ENCODE data around the gene ACSF3. TPM values are rescaled to one million over a fixed set of nuclear protein-coding genes. Genes with fewer than 3 reads are reported as not detected.

The ACSF3 gene
- total and polyA plus RNA-seq, 2 of the 4 experiments (the other 2 are of a cell fraction), result 9.5 to 14.2 TPM

DNA sequence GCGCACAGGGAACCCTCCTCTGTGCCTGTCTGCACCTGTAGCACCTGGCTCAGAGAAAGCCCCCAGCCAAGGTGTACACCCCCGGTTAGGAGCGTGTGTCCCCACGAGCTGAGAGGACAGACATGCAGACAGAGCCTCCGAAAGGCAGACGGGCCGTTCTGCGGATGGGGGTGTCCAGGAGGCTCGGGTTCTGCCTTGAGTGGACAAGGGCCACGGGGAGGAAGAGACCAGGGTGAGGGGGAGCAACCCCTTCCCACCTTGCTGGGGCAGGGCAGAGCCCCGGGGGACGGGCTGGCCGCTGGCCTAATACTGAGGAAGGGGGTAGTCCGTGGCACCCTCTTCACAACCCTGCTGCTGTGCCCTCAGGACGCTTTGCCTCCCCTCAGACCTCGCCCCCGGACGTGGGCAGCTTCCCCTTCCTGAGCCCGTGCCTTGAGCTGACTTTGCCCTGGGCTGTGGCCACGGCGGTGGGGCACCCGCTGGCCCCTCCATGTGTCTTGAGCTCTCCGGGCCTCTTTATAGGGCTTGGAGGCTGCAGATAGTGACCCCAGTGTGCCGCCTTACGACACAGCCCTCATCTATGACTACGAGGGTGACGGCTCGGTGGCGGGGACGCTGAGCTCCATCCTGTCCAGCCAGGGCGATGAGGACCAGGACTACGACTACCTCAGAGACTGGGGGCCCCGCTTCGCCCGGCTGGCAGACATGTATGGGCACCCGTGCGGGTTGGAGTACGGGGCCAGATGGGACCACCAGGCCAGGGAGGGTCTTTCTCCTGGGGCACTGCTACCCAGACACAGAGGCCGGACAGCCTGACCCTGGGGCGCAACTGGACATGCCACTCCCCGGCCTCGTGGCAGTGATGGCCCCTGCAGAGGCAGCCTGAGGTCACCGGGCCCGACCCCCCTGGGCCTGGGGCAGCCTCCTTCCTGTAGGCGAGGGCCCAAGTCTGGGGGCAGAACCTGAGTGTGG, 101.0 kb downstream of the ACSF3 start (continued):
- TF ChIP-seq RAD21 (IDR thresholded peaks at IDR 0.05; ENCODE audit: low read length), result no peak
- no peak for TF ChIP-seq FOS (IDR thresholded peaks at IDR 0.05; ENCODE audit: low read depth, low read length)

DNA sequence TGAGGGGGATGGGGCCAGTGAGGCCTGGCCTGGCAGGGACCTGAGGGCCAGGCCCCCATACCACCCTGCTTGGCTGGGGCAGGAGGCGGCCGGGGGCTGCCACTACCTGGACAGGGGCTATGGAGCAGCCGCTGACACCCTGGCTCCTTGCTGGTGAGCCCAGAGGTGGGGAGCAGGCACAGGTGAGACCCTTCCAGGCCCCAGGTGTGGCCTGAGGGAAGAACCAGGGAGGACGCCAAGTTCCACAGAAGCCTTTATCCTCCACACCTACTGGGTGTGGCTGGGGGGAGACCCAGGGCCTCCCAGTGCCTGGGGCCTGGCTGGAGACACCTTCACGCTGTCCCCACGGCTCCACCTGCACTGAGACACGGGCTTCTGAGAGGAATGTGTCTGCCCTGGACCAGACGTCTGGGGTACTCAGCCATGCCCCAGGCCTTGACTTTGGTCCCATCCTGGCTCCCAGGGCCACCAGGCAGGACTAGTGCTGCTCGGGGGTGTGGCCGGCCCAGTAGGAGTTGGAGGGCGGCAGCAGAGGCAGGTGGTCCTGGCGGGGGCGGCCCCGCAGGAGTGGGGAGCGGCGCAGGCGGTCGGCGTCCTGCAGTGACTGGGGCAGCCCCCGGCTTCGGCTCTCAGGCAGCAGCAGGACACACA, 102.0 kb downstream of the ACSF3 start:
- no peak overlapping the region for H3K4me3 ChIP-seq (ENCODE audit: insufficient read depth, low read depth, low read length)
- ATAC-seq (ENCODE audit: low read depth) (no peak), DNase-seq (no peak)

More for the DNA sequence above, 102.0 kb downstream of the ACSF3 start:
- no peak overlapping the region for H3K18ac ChIP-seq (ENCODE audit: low read depth, low read length)
- H2BK120ac ChIP-seq (ENCODE audit: low read depth, low read length), result no peak overlapping the region
- peaks cover 6% of the 10 kb centered on the region for H4K20me1 ChIP-seq (ENCODE audit: insufficient read depth, low read length)
- dilution Hi-C loops (cut with HindIII; ENCODE audit: low sequenced_read_pairs, unreplicated experiment), result no loop called here
- intact Hi-C loops (cut with micrococcal nuclease), result no loop called here
- H4K5ac ChIP-seq (ENCODE audit: low read depth, low read length), result no peak overlapping the region
- BruUV-seq (replicated peaks), result no TSS peak
- H3K4ac ChIP-seq (ENCODE audit: low read depth, low read length), result no peak overlapping the region
- no peak for TF ChIP-seq MAFK (IDR thresholded peaks at IDR 0.05; ENCODE audit: low read depth, low read length)
- TF ChIP-seq CTCF (conservative IDR thresholded peaks at IDR 0.05; ENCODE audit: low read depth, low read length), result no peak
- no peak for TF ChIP-seq POLR2A (IDR thresholded peaks at IDR 0.05; ENCODE audit: low read depth, low read length)
- TF ChIP-seq MAZ (IDR thresholded peaks at IDR 0.05; ENCODE audit: borderline replicate concordance, low read depth, low read length), result no peak
- no peak for TF ChIP-seq CEBPB (IDR thresholded peaks at IDR 0.05; ENCODE audit: low read depth, low read length)
- TF ChIP-seq USF2 (IDR thresholded peaks at IDR 0.05; ENCODE audit: low read depth, low read length), result no peak
- TF ChIP-seq RFX5 (IDR thresholded peaks at IDR 0.05; ENCODE audit: low read depth, low read length), result no peak
- no peak for TF ChIP-seq BHLHE40 (IDR thresholded peaks at IDR 0.05; ENCODE audit: low read depth, low read length)
- no peak for TF ChIP-seq NFE2L2 (IDR thresholded peaks at IDR 0.05; ENCODE audit: low read depth, low read length)
- H2BK5ac ChIP-seq (ENCODE audit: low read depth, low read length, poor library complexity, severe bottlenecking), result no peak overlapping the region
- peaks cover 17% of the 10 kb centered on the region for H3K27me3 ChIP-seq (ENCODE audit: control insufficient read depth, insufficient read depth, low read length)
- H2AK5ac ChIP-seq (ENCODE audit: low read depth, low read length), result no peak overlapping the region; the same call in 1 of the 2 replicates
- no peak overlapping the region for H2BK20ac ChIP-seq (ENCODE audit: low read depth, low read length)
- peaks cover 3% of the 10 kb centered on the region; the same call in 1 of the 2 replicates for H3K9me1 ChIP-seq (ENCODE audit: insufficient read depth, low read length)
- no peak overlapping the region for H2AK9ac ChIP-seq (replicated peaks; ENCODE audit: low read depth, low read length, poor library complexity)
- in situ Hi-C loops (cut with MboI; ENCODE audit: low sequenced_read_pairs), result no loop called here
- H4K91ac ChIP-seq (ENCODE audit: insufficient read depth, low read depth, low read length), result no peak overlapping the region
- CTCF ChIA-PET, result no interaction called here
- no peak overlapping the region for H2AFZ ChIP-seq (replicated peaks; ENCODE audit: low read length, poor library complexity)
- no peak overlapping the region for H3K9ac ChIP-seq (ENCODE audit: low read depth, low read length)
- no peaks in the 10 kb centered on the region for H3K36me3 ChIP-seq (ENCODE audit: control insufficient read depth, insufficient read depth, low read length)
- no peaks in the 10 kb centered on the region for H3K79me1 ChIP-seq (ENCODE audit: low read depth in 1 of 2, low read length in 2 of 2)
- no peak overlapping the region for H3K27ac ChIP-seq (ENCODE audit: insufficient read depth, low read length)
- no peak overlapping the region for H3K56ac ChIP-seq (ENCODE audit: extremely low read depth, insufficient read depth, low read length)
- no peak overlapping the region for H3K14ac ChIP-seq (replicated peaks; ENCODE audit: low read depth, low read length)
- no peaks in the 10 kb centered on the region for H3K9me3 ChIP-seq (ENCODE audit: control insufficient read depth, insufficient read depth, low read length)
- 81% methylated on average over 16 of the region's 21 CpGs; no CpG with 5 or more reads in 1 of the 2 experiments for WGBS, 2 experiments (ENCODE audit: extremely low coverage in 2 of 2, insufficient read length in 1 of 2)
- POLR2A ChIA-PET (ENCODE audit: unreplicated experiment), result no interaction called here
- H4K8ac ChIP-seq (ENCODE audit: low read depth in 2 of 2, low read length in 2 of 2), result no peak overlapping the region
- no peak overlapping the region for H3K4me2 ChIP-seq (ENCODE audit: low read depth, low read length)
- H2BK15ac ChIP-seq (ENCODE audit: low read depth, low read length), result no peak overlapping the region
- H3K23ac ChIP-seq (ENCODE audit: low read depth, low read length), result no peak overlapping the region
- H3K4me1 ChIP-seq (ENCODE audit: control insufficient read depth, insufficient read depth, low read length), result peaks cover 10% of the 10 kb centered on the region
